HG03469 (cell line): ENCODE measurements around the gene CDK16.

Source experiments
- ATAC-seq: cut with Tn5 transposase; IDR thresholded peaks from one replicate; pipeline ENCODE4 v1.9.1; 2021; ENCODE audit warnings: mild to moderate bottlenecking, moderate library complexity, moderate number of reproducible peaks; ENCODE audit not compliant: unreplicated experiment

CDK16 gene

GRCh38 chrX:47226531-47227333 lies 8.3 kb downstream of the CDK16 start:
- no peak for ATAC-seq

DNA sequence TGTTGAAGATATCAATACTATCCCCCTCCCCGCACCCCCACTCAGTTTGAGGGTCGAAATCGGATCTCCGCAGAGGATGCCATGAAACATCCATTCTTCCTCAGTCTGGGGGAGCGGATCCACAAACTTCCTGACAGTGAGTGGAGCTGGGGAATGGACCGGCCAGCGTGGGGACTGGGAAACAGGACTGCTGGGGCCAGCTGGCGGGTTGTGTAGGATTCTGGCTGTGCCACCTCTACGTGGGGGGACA lies 8.8 kb downstream of the CDK16 start:
- no peak for ATAC-seq

DNA sequence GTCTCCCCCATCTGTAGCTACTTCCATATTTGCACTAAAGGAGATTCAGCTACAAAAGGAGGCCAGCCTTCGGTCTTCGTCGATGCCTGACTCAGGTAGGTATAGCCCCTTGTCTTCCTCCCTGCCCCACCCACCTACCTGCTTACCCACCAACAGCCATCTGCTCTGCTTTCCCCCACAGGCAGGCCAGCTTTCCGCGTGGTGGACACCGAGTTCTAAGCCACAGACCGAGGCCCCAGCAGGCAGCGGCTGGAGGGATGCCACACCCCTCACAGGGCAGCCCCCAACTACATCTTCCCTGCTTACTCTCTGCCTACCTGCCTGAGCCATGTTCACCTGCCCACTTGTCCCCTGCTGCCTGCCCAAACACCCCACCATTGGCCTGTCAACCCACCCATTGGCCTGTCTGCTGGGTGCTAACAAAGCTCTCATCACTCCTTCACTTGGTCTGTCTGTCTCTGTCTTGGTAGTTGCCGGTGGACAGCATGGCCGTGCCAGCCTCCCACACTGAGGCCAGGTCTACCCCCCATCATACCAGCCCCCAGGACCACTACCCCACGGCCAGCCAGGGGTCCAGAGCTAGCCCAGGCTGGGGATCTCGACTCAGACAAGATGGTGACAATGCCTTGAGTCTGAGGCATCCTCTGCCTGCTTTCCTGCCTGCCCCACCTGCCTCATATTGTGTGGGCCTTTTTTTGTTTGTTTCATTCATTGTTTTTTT lies 10.2 kb downstream of the CDK16 start:
- no peak for ATAC-seq

DNA sequence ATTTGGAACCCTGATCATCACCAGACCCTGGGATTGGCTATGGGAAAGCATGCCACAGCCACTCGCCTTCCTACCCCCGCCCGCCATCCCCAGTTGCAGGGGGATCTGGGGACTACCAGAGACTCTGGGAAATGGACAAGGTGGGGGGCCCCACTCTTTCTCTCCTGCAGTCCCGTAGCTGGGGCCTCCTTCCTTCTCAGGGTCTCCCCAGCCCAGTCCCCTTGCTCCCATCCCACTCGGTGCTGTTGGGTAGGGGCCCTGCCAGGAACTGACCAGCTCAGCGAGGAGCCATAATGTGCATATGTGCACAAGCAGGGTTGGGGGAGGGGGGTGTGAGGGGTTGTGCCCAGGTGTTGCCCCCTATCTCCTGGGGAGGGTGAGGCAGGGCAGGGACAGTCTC lies 10.9 kb downstream of the CDK16 start:
- no peak for ATAC-seq

DNA sequence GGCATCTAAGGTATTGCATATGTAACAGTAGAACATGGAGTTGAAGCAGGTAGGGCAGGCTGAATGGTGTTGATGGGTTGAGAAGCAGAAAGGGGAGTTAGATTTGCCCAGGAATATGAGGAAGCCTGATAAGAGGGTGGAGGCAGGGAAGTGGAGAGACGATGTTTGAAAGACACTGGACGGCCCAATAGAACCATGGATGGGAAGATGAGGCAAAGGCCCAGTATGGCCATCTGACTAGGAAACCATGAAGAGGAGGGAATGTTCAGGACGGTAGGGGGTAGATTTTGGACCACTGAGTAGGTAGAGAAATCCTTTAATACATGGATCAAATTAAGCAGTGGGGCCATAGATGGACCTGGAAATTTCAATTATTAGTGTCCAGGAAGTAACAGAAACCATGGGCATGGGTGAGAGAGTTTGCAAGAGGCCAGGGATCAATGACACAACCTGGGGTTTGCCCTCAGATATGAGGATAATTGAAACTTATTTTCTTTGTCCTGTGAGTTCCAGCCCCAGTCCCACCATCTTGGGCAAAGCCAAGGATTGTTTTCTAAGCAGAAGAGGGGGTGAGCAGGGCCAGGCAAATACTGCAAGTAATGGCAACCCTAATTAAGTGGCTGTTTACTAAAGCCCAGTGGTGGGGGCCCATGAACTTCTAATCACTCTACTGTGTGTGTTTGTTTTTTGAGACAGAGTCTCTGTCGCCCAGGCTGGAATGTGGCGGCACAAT lies 11.8 kb downstream of the CDK16 start:
- ATAC-seq, result no peak

- no peak for ATAC-seq
Measured at GRCh38 chrX:47231167-47231566, 12.7 kb downstream of the CDK16 start.

DNA sequence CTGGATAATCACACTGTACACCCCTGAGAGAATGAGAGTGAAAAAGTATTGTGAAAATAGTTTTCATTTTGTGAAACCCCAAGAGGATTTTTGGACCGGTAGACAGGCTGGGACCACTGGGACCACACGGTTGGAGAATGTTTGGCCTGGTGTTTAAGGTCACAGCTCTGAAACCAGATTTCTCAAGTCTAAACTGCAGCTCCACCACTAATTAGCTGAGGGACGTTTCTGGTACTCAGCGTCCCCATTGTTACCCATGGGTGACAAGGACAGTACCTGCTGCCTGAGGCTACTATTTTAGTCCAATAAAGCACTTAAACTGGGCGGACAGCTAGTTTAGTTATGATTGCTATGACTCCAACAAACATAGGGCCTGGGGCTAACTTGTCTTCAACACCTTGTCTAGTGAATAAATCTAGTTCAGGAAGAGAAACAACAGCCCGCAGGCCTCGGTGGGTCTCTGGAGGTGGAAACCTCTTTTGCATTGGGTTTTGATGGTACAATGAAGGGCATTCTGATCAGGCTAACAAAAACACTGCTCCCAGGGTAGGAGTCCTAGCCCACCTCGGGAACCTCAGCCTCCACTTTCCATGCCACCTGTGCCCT lies 13.8 kb downstream of the CDK16 start:
- no peak for ATAC-seq

DNA sequence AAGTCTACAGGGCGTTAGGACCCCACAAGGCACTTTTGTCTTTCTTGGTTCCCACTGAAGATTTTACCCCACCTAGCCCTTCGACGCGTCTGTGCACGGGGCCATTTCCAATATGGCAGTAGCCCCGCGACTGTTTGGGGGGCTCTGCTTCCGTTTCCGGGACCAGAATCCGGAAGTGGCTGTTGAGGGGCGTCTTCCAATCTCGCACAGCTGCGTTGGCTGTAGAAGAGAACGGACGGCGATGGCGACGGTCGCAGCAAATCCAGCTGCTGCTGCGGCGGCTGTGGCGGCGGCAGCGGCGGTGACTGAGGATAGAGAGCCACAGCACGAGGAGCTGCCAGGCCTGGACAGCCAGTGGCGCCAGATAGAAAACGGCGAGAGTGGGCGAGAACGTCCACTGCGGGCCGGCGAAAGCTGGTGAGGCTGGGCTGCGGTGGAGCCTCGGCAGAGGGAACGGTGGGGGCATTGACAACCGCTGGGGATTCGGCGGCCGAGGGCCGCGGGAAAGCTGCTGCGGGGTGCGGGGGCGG lies 14.4 kb downstream of the CDK16 start, which contains the start of gene USP11:
TSS of gene USP11 (plus strand) at position 207 of the 530 bp plus-strand sequence. CDS start at position 242, 35 bp downstream.
- ATAC-seq, result no peak

- ATAC-seq, result peak; percentile 68
Measured at GRCh38 chrX:47233333-47234113, 15.0 kb downstream of the CDK16 start.

- no peak for ATAC-seq
Measured at GRCh38 chrX:47234583-47234982, 16.1 kb downstream of the CDK16 start.

GRCh38 chrX:47235691-47236103 lies 17.2 kb downstream of the CDK16 start:
- ATAC-seq, result no peak

- ATAC-seq, result no peak
Measured at GRCh38 chrX:47239199-47239598, 20.7 kb downstream of the CDK16 start.

DNA sequence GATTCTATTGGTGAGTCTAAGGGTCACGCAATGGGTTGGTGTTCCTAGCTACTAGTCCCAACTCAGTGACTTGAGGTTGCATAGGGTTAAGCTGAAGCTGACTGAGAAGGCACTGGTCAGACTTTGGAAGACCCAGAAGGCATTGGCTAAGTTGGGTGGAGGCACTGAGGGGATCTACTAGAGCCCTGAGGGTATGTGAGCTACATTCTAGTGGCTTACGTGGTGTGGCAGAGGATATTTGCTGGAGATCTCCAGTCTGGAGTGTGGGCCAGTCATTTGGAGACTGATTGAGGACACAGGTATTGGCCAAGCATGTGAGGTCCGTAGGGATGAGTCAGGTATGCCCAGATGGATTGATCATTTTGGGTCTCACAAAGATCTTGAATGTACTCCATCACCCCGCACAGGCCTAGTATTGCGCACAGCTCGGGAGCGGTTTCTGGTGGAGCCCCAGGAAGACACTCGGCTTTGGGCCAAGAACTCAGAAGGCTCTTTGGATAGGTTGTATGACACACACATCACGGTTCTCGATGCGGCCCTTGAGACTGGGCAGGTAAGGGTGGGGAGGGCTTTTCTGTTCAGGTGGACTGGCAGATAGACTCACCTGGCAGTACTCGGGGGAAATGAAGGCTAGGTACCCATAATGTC lies 21.5 kb downstream of the CDK16 start:
- no peak for ATAC-seq

GRCh38 chrX:47240619-47241018 lies 22.1 kb downstream of the CDK16 start:
- ATAC-seq, result no peak

- ATAC-seq, result no peak
Measured at GRCh38 chrX:47241201-47242011, 22.9 kb downstream of the CDK16 start.

DNA sequence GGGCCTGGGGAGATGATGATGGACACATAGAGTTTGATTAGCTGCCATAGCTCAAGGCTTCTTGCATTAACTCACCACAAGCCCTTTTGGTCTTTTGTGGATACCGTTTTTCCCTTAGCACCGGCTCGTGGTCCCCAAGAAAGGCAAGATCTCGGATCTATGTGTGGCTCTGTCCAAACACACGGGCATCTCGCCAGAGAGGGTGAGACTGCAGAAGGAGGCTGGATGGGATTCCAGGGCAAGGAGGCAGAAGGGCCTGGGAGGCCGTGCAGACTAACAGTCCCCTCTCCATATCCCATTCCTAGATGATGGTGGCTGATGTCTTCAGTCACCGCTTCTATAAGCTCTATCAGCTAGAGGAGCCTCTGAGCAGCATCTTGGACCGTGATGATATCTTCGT lies 23.8 kb downstream of the CDK16 start:
- no peak for ATAC-seq

DNA sequence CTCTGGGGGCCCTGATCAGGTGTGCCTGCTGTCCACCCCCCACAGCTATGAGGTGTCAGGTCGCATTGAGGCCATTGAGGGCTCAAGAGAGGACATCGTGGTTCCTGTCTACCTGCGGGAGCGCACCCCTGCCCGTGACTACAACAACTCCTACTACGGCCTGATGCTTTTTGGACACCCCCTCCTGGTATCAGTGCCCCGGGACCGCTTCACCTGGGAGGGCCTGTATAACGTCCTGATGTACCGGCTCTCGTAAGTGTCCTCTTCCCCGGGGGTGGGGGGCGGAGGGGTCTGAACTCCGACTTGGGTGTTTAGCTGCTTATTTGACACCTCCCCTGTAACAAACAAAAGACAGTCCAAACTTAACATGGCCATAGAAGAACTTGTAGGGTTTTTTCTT lies 24.9 kb downstream of the CDK16 start:
- ATAC-seq, result no peak

DNA sequence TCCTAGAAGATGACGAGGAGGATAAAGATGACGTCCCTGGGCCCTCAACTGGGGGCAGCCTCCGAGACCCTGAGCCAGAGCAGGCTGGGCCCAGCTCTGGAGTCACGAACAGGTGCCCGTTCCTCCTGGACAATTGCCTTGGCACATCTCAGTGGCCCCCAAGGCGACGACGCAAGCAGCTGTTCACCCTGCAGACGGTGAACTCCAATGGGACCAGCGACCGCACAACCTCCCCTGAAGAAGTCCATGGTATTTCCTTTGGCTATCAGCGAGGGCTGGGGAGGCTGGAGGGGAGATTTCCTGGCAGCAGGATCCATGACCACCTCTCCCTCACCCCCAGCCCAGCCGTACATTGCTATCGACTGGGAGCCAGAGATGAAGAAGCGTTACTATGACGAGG lies 26.2 kb downstream of the CDK16 start:
- ATAC-seq, result no peak

GRCh38 chrX:47245156-47245555 lies 26.7 kb downstream of the CDK16 start:
- no peak for ATAC-seq
